Endometrial microvascular endothelial cells (primary cell): ENCODE measurements around the gene GSPT1. TPM values are rescaled to one million over a fixed set of nuclear protein-coding genes. Genes with fewer than 3 reads are reported as not detected.
"Not testable (repeated sequence)": the region's sequence is repeated elsewhere in the genome, so short reads cannot be mapped to it uniquely, and the experiment has no call there.

ENCODE experiments used
- in situ Hi-C: cut with HindIII; loops from 2 replicates; pipeline ENCODE4 v1.10.0; 2017; ENCODE audit warnings: low sequenced_read_pairs, low pct_unique_long_range_greater_than_20kb; ENCODE audit errors: inconsistent ontology term
- total RNA-seq: library from RNA; depleted of rRNA; stranded (reverse); fragments of >200 nt; gene quantifications from one replicate; pipeline ENCODE4 v1.2.3, GENCODE V29; 2015; ENCODE audit errors: inconsistent ontology term

Gene GSPT1
- total RNA-seq, 1 donor from 2014 or later: 153 TPM

DNA sequence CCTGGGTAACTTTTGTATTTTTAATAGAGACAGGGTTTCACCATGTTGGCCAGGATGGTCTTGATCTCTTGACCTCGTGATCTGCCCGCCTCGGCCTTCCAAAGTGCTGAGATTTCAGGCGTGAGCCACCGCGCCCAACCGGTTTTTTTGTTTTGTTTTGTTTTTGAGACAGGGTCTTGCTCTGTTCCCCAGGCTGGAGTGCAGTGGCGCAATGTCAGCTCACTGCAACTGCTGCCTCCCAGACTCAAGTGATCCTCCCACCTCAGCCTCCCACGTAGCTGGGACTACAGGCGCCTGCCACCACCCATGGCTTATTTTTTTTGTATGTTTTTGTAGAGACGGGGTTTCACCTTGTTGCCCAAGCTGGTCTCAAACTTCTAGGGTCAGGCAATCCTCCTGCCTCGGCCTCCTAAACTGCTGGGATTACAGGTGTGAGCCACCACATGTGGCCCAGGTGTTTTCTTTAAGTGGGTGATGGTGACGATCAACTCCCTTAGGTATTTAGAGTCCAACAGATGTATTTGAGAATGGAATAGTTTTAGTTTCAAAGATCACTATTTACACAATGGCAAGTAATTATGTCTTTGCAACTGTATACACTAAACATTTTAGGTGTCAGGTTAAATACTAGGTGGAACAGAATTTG lies 90.1 kb downstream of the GSPT1 start:
- in situ Hi-C loops: not testable (repeated sequence)

- in situ Hi-C loops: no loop called here
These were observed 91.4 kb downstream of the GSPT1 start for GRCh38 chr16:11824362-11824761.

- in situ Hi-C loops: not testable (repeated sequence)
These were observed 92.1 kb downstream of the GSPT1 start for GRCh38 chr16:11823645-11824044.

DNA sequence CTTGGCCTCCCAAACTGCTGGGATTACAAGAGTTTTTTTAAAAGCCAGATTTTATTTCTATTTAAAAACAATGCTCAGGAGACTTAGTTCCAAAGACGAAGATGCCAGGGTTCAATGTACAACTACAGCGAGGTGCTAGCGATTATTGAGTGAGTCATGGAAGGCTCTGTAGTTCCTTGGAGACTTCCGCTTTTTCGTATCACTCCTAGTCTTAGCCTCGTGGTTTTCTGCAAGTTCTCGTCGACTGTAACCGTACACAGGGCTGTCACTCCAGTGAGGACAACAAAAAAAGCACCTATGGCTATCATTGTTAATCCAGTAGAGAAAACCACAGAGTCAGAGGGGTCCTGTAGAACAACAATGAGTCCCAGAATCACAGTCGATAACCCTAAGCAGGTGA lies 96.0 kb downstream of the GSPT1 start:
- in situ Hi-C loops: no loop called here

GRCh38 chr16:11818970-11819369 lies 96.8 kb downstream of the GSPT1 start:
- in situ Hi-C loops: not testable (repeated sequence)

Other genes with a start within 250 kb of the GSPT1 start
- 11.4 TPM for gene SNN, start 247.5 kb downstream of the GSPT1 start, total RNA-seq
- gene TXNDC11, start 173.1 kb downstream of the GSPT1 start, total RNA-seq: 63.2 TPM
- gene ZC3H7A, start 118.7 kb downstream of the GSPT1 start, total RNA-seq: 40.4 TPM
- gene RSL1D1, start 64.4 kb downstream of the GSPT1 start, total RNA-seq: 125 TPM
- not detected for gene NPIPB2, start 26.1 kb upstream of the GSPT1 start, total RNA-seq
- gene TNFRSF17, start 49.3 kb upstream of the GSPT1 start, total RNA-seq: not detected
- gene SNX29, start 60.8 kb upstream of the GSPT1 start, total RNA-seq: 7.0 TPM